GM19324 (cell line): Measurements from ENCODE around the gene FCGR3A.
"Not testable (repeated sequence)": the region's sequence is repeated elsewhere in the genome, so short reads cannot be mapped to it uniquely, and the experiment has no call there.

ENCODE experiments used
- ATAC-seq: cut with Tn5 transposase; IDR thresholded peaks from one replicate; pipeline ENCODE4 v1.9.1; 2021; ENCODE audit warnings: mild to moderate bottlenecking, moderate library complexity; ENCODE audit not compliant: unreplicated experiment, low FRiP score

The FCGR3A gene

DNA sequence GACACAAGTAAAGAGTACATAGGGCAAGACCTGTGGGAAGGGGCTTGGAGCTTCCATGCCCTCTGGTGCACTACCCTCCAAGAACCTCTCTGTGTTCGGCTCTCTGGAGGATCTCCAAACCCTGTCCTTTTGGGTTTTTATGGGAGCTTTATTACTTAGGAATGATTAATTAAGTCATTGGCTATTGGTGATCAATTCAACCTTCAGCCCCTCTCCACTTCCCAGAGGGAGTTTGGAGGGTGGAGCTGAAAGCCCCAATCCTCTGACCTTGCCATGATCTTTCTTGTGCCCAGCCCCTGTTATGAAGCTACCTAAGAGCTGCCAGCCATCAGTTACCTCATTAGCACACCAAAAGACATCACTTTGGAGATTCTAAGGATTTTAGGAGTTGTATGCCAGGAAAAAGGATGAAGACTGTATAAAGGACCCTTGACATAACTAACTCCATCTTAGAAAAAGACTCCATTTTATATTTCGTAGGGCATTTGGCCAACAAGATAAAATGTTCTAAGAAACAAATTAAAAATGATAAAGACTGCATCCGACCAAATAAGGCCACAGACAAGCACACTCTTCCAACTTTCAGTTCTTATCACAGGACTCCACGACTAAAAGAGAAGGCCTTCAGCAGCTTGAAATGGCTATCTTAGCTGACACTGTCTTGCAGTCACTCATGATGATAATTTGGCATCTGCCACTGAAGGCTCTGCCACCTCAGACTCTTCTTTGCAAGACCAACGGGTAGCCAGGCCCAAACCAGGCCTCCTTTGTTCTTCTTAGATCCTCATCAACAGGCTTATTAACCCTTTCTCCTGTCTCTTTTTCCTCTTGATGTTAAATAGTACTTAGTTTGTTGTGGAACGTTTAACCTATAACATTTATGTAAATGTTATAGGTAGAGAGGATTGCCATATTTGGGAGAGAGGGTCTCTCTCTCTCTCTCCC, 8.2 kb upstream of the FCGR3A start:
- not testable (repeated sequence) for ATAC-seq

- not testable (repeated sequence) for ATAC-seq
Measured at GRCh38 chr1:161556990-161557389, 7.4 kb upstream of the FCGR3A start.

GRCh38 chr1:161556143-161556542, 6.5 kb upstream of the FCGR3A start:
- ATAC-seq, result not testable (repeated sequence)

DNA sequence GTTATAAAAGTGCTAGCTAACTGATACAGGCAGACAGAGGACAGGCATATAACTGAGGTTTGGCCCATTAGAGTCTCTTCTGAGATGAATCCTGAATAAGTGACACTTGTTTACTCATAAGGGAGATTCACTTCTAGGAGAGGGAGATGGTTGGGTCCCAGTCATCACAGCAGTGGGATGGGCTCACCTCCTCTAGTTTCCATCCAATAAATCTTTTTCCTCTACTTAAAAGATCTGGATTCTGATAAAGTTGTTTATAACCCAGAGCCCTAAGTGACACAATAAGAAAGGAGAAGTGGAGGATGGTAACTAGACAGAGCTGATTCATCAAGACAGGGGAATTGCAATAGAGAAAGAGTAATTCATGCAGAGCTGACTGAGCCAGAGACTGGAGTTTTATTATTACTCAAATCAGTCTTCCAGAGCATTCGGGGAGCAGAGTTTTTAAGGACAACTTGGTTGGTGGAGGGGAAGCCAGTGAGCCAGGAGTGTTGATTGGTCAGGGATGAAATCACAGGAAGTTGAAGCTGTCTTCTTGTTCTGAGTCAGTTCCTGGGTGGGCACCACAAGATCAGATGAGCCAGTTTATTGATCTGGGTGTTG, 5.3 kb upstream of the FCGR3A start:
- not testable (repeated sequence) for ATAC-seq

- not testable (repeated sequence) for ATAC-seq
Measured at GRCh38 chr1:161554340-161554739, 4.7 kb upstream of the FCGR3A start.

DNA sequence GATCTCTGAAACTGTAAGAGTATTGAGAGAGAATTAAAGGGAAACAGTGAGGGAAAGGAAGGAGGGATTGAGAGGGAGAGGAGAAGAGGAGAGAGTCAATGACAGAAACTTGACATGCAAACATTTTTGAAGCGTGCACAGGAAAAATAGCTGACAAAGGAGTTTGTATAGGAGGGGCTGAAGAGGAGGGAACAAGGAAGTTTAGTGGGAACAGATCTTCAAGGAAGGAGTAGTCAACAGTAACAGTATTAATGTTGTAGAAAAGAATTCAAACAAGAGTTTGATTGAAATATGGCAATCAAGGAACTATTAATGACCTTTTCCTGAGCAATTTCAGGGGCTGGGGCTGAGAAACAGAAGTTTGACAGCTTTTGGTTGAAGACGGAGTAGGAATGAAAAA, 4.0 kb upstream of the FCGR3A start:
- ATAC-seq, result not testable (repeated sequence)

DNA sequence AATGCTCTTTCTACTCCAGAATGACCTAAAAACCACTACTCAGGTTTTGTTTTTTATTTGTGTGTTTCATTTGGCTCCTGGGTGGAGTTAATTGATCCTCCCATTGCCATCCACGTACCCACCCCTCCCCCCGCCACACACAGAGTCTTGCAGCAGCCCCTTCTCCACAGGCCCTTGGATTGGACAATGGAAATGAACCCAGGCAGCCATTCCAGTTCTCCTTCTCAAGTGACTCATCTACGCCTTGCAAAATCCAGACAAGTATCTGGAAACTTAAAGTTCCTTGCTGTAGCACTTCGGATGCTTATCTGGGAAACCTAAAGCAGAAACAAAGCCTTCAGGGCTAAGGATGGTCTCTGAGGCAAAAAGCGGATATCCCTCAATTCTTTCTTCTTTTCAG, 1.3 kb upstream of the FCGR3A start:
- ATAC-seq, result not testable (repeated sequence)

GRCh38 chr1:161548749-161549406, 740 bp downstream of the FCGR3A start:
- not testable (repeated sequence) for ATAC-seq

- ATAC-seq, result not testable (repeated sequence)
Measured at GRCh38 chr1:161547995-161548741, 1.4 kb downstream of the FCGR3A start.

DNA sequence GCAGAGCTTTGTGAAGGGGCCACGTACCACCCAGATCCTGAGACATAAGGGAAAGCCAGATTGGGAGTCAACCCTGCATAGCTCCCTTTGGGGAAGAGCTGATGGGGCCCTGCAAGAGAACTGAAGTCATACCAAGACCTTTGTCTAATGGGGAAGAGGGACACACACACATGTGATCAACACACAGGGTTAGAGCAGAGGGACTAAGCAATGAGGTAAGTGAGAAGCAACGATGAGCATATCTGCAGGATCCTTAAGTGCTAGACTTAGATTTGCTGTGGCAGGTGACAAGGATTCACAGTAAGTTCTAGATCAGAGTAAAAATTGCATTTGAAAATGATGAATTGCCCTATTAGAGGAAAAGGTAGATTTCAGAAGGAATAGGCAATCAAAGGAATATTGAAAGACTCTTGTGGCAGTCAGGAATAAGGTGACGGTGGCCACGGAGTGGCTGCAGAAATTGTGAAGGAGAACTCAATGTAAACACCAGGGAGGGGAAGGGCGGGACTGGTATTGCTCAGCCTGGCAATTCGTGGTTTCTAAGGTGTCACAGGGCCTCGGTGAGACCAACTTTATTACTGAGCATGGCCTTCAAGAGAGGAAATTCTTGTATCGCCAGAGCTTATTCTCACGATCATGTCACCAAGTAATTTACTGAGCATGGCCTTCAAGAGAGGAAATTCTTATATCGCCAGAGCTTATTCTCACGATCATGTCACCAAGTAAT, 4.5 kb downstream of the FCGR3A start:
- not testable (repeated sequence) for ATAC-seq

GRCh38 chr1:161543125-161543524, 6.5 kb downstream of the FCGR3A start:
- ATAC-seq, result not testable (repeated sequence)

GRCh38 chr1:161542091-161542559, 7.5 kb downstream of the FCGR3A start:
- not testable (repeated sequence) for ATAC-seq

DNA sequence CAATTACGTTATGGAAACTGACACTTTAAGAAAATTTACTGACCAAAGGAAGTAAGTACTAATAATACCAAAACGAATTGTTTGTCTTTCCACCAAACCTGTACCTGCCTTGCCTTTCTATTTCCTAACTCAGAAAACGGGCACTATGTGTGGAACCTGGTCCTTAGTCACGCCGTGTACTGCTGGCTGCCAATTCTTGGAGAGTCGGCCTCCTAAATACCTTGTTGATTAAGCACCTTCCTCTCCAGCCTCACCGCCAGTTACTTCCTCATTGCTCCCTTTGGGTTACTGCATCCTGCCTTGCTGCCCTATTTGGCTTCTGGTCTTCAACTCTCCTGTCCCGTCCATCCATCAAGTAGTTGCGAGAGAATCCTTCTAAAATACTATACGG, 9.1 kb downstream of the FCGR3A start:
- ATAC-seq, result not testable (repeated sequence)

DNA sequence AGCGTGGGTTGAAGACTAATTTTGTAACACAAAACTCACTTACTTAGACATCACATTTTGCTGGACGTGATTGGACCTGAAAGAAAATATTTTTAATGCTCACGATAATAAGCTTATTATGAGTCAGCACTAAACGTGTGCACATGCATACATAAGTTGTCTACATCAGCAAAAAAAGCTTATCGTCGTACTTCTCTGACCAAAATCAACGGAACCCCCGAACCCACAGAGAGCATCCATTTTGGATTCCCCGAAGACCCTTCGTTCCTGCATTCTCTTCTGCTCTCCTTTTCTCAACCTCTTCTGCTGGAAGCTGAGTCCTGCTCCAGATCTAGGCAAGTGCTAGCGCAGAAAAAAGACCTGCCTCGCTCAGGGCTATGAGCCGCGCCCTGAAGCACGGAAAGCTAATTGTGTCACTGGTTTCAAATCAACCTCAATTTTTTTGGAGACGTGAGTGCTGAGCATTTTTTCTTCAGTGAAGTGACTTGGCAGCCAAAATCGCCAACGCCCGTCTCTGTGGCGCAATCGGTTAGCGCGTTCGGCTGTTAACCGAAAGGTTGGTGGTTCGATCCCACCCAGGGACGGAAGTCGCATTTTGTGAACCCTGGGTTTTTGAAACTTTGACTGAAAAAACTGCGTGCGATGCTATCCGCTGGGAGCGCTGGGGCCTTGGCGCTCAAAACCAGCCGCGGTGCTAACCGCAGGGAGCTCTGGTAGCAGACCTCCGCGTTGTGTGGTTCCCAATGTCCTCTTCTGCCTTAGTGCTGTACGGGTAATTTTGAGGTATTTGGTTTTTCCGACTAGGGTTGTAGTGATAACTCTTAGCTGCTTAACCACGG, 9.7 kb downstream of the FCGR3A start:
- peak; percentile 68 for ATAC-seq

DNA sequence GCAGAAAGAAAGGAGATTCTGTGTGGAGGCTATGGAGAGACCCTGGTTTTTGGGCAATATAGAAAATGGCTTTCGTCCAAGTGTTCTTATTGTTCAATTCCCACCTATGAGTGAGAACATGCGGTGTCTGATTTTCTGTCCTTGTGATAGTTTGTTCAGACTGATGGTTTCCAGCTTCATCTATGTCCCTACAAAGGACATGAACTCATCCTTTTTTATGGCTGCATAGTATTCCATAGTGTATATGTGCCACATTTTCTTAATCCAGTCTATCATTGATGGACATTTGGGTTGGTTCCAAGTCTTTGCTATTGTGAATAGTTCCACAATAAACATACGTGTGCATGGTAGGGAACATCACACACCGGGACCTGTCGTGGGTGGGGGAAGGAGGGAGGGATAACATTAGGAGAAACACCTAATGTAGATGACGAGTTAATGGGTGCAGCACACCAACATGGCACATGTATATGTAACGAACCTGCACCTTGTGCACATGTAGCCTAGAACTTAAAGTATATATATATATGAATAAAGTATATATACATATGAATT, 10.6 kb downstream of the FCGR3A start:
- ATAC-seq, result not testable (repeated sequence)

DNA sequence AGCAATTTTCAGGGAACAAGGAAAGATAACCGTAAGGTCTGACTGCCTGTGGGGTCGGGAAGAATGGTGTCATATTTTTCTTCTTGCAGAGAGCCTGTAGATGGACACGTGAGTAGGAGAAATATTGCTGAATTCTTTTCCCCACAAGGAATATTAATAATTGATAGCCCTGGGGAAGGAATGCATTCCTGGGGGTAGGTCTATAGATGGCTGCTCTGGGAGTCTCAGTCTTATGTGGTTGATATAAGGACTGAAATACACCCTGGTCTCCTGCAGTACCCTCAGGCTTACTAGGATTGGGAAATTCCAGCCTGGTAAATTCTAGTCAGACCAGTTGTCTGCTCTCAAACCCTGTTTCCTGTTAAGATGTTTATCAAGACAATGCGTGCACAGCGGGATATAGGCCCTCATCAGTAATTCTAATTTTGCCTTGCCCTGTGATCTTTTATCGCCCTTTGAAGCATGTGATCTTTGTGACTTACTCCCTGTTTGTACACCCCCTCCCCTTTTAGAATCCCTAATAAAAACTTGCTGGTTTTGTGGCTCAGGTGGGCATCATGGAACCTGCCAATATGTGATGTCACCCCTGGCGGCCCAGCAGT, 12.4 kb downstream of the FCGR3A start:
- ATAC-seq, result not testable (repeated sequence)

- not testable (repeated sequence) for ATAC-seq
Measured at GRCh38 chr1:161532644-161533567, 16.7 kb downstream of the FCGR3A start.
